Measurements from ENCODE around the gene C2orf76. TPM values are rescaled to one million over a fixed set of nuclear protein-coding genes. Genes with fewer than 3 reads are reported as not detected.
A peak's percentile ranks its signal among the peaks of the same experiment; 100 is the strongest.
"Not testable (repeated sequence)": the region's sequence is repeated elsewhere in the genome, so short reads cannot be mapped to it uniquely, and the experiment has no call there.

Gene C2orf76
- total RNA-seq, 1 donor from 2014 or later: 7.5 TPM

GRCh38 chr2:119294671-119295070 is 72.0 kb downstream of the C2orf76 start:
- DNase-seq (ENCODE audit: low read depth): no peak

GRCh38 chr2:119293900-119294299 is 72.7 kb downstream of the C2orf76 start:
- DNase-seq (ENCODE audit: low read depth): no peak

GRCh38 chr2:119293254-119293653 is 73.4 kb downstream of the C2orf76 start:
- DNase-seq (ENCODE audit: low read depth): peak; percentile 27

GRCh38 chr2:119292226-119292625 is 74.4 kb downstream of the C2orf76 start:
- DNase-seq (ENCODE audit: low read depth): peak; percentile 49

GRCh38 chr2:119291588-119292167 is 75.0 kb downstream of the C2orf76 start:
- DNase-seq (ENCODE audit: low read depth): no peak

GRCh38 chr2:119290859-119291587 is 75.6 kb downstream of the C2orf76 start:
- peak; percentile 39 for DNase-seq (ENCODE audit: low read depth)

- DNase-seq (ENCODE audit: low read depth): peak; percentile 27
These were observed 77.0 kb downstream of the C2orf76 start for GRCh38 chr2:119289642-119290041.

- no peak for DNase-seq (ENCODE audit: low read depth)
These were observed 77.5 kb downstream of the C2orf76 start for GRCh38 chr2:119289093-119289492.

GRCh38 chr2:119288576-119288975 is 78.1 kb downstream of the C2orf76 start:
- no peak for DNase-seq (ENCODE audit: low read depth)

- no peak for DNase-seq (ENCODE audit: low read depth)
These were observed 80.0 kb downstream of the C2orf76 start for GRCh38 chr2:119286661-119287060.

GRCh38 chr2:119283873-119284331 is 82.7 kb downstream of the C2orf76 start:
- DNase-seq (ENCODE audit: low read depth): peak; percentile 66

GRCh38 chr2:119282996-119283511 is 83.6 kb downstream of the C2orf76 start:
- DNase-seq (ENCODE audit: low read depth): peak; percentile 18

GRCh38 chr2:119282146-119282995 is 84.3 kb downstream of the C2orf76 start:
- no peak for DNase-seq (ENCODE audit: low read depth)

GRCh38 chr2:119280680-119281079 is 86.0 kb downstream of the C2orf76 start:
- no peak for DNase-seq (ENCODE audit: low read depth)

- DNase-seq (ENCODE audit: low read depth): no peak
These were observed 87.0 kb downstream of the C2orf76 start for GRCh38 chr2:119279666-119280065.

- no peak for DNase-seq (ENCODE audit: low read depth)
These were observed 87.7 kb downstream of the C2orf76 start for GRCh38 chr2:119278946-119279345.

GRCh38 chr2:119278385-119278784 is 88.2 kb downstream of the C2orf76 start:
- not testable (repeated sequence) for DNase-seq (ENCODE audit: low read depth)

GRCh38 chr2:119276864-119277263 is 89.8 kb downstream of the C2orf76 start:
- DNase-seq (ENCODE audit: low read depth): no peak

- DNase-seq (ENCODE audit: low read depth): no peak
These were observed 99.0 kb downstream of the C2orf76 start for GRCh38 chr2:119267604-119268003.

- DNase-seq (ENCODE audit: low read depth): no peak
These were observed 100.5 kb downstream of the C2orf76 start for GRCh38 chr2:119266091-119266589.

GRCh38 chr2:119265693-119266066 is 101.0 kb downstream of the C2orf76 start:
- DNase-seq (ENCODE audit: low read depth): no peak
